Activated CD8-positive, alpha-beta memory T cell treated with anti-CD3 and anti-CD28 coated beads, Interleukin-2, amount 50 U/mL, for 4 hours (primary cell): ENCODE data around the gene CDH13.

Source experiments
- DNase-seq: peaks from one replicate; pipeline ENCODE4 v3.0.0-alpha.2; 2020

The CDH13 gene

GRCh38 chr16:82629441-82630027 is 2.8 kb downstream of the CDH13 start:
- no peak for DNase-seq

- DNase-seq: no peak
Measured at GRCh38 chr16:82630219-82630618, 3.5 kb downstream of the CDH13 start.

DNA sequence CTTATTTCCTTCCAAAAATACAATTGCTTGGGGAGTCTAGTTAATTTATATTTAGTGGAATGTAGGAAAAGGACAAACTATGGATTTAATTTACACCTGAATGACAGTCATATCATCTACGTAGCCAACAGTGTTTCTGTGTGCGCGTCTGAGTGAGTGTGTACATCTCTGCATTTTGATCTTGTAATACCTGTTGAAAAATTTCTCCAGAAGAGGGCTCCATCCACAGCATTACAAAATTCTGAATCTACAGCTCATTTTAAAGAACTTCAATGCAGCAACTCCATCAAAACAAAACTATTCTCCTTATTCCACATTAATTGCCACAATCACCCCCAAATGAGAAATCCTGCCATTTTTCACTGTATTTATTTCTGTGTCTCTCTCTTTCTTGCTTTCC is 3.9 kb downstream of the CDH13 start:
- DNase-seq: no peak

DNA sequence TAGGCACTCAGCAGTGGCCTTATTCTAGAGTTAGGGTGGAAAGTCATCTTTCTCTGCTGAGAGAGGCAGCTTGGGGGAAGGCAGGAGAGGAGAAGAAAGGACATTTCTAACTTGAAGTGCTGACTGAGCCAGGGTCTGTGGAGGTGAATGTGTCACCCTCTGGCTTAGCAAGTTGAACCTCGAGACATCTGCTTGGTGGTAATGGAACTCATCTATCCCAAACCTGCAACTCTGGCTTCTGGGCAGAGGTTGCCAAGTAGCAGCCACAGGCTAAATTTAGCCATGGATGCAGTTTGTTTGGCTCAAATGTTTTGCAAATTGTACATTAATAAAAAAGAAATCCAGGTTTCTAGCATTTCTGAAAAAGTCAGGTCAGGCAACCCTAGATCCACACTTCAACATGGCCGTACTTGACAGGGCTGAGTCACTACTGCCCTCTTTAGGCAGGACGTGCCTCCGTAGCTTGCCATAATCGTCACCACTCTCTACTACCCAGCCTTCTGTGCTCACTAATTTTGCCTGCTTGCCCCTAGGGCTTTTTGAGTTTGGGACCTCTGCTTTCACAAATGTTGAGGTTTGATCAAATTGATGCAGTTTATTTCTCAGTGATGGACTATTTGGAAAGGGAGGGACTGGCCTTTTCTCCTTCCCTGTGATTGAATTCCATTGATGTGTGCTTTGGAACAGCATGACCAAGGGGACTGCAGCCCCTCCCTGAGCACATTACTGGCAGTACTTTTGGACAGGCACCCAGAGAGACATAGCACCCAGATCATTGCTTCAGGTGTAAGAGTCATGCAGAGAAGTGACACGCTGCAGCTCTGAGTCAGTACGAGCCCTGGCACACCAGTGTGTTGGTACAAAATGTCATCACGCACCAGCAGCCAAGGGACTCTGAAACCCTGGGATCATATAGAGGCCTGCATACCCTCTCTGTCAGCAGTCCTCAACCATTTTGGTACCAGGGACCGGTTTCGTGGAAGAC is 5.2 kb downstream of the CDH13 start:
- DNase-seq: no peak

GRCh38 chr16:82633964-82634600 is 7.3 kb downstream of the CDH13 start:
- DNase-seq: no peak

GRCh38 chr16:82634955-82635610 is 8.3 kb downstream of the CDH13 start:
- DNase-seq: no peak

DNA sequence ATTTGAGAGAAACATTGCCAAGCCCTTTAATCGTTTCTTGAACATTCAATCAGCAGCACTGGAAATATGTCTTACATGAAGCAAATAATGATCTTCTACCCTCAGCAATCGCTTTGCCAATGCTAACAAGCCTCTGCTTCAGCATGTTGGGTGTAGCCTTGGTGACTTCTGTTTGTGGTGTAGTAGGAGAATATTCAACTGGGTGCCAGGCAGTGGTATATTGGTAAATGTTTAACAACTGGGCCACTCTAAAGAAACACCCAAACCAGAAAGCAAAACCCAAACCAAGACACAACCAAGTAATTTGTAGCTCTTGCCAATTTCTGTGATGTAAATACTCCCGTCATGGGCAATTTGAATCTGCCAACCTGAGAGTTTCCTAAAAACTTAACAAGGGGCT is 9.7 kb downstream of the CDH13 start:
- DNase-seq: no peak

DNA sequence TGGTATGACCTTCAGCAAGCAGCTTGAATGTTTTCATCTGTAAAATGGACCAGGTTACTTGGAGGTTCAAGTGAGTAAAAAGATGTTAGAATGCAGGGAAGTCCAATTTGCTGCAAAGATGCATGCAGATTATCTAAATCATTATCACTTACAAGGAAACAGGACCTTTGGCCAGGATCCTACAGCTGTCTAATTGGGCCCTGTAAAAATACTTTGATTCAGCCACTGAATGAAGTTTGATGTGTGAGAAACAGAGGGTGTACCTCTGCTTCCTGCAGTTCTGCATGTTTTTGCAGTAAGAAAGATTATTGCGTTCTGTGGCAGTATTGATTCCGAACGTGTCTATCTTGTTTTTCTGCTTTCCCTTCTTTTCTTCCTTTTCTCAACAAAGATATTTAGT is 10.2 kb downstream of the CDH13 start:
- no peak for DNase-seq

DNA sequence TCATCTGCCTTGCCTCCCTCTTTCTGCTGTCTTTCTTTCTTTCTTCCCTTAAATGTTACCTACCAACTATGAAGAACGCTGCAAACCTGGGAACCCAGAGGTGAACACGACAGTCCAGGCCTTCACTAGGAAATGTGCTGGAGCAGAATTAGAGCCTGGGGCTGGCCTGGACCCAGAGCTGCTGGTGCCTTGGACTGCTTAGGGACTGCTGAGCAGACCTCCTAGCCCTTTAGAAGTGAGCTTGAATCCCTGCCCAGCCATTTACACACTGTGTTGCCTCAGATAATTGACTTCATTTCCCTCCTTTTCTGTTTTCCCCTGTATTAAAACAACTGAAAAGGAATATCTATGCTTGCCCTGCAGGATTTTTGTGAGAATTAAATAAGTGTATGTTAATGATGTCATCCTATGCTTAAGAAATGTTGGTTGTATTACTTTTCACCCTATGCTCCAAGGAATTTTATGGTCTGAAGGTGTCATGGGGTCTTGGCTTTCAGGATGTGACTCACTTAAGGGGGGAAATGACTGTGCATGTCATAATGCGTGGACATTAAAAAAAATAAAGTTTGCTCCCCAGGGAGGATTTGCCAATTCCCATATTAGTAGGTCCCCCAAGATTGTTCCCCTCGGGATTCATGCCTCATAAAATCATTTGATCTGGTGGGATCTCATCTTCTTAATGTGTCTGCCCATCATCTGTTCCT is 11.5 kb downstream of the CDH13 start:
- no peak for DNase-seq

- DNase-seq: no peak
Measured at GRCh38 chr16:82639263-82639662, 12.5 kb downstream of the CDH13 start.

GRCh38 chr16:82639666-82640336 is 13.0 kb downstream of the CDH13 start:
- DNase-seq: peak; percentile 45

- DNase-seq: no peak
Measured at GRCh38 chr16:82641336-82641984, 14.7 kb downstream of the CDH13 start.

GRCh38 chr16:82643136-82643535 is 16.4 kb downstream of the CDH13 start:
- no peak for DNase-seq

DNA sequence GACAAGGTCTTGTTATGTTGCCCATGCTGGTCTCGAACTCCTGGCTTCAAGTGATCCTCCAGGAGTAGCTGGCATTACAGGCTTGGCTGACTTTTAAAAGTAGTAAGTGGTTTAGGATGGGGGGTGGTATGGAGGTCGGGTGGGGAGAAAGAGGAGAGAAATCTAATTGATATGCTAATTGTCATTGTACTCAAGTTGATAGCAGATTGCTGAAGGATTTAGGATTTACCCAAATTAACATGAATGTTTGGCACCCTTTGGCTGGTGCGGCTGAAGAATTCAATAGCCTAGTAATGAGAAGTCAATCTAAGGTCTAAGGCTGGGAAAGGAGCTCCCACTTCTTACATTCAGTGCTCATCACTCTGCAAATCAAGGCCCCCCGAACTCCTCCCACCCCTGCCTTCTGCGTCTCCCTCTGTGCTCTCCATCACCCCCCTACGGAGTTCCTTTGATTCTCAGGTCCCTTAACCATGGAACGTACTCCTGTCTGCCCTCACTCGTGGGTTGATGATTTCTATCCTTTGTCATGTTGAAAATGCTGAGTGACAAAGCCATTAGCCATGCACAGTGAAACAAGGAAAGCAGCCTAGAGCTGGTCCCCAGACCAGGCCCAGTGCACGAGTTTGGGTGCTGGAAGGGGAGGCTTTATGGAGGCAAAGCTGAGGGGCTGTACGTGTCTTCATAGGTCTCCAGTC is 17.3 kb downstream of the CDH13 start:
- no peak for DNase-seq

DNA sequence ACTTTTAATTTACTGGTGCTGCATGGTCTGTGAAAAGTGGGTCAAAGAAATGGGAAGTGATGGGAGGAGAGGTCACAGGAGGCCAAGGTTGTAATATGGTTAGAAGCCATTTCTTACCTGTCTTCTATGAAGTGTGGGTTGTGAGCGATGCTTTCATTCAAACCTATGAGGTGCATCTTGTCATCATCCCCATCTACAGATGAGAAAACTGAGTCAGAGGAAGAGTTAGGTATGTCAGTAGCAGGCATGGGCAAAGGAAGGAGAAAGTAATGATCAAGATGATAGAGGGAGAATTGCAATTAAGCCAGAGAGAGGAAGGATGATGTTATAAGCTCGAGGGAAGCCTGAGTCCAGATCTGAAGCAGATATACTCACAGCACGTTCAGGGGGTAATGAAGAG is 19.7 kb downstream of the CDH13 start:
- no peak for DNase-seq

GRCh38 chr16:82649766-82650165 is 23.0 kb downstream of the CDH13 start:
- no peak for DNase-seq

DNA sequence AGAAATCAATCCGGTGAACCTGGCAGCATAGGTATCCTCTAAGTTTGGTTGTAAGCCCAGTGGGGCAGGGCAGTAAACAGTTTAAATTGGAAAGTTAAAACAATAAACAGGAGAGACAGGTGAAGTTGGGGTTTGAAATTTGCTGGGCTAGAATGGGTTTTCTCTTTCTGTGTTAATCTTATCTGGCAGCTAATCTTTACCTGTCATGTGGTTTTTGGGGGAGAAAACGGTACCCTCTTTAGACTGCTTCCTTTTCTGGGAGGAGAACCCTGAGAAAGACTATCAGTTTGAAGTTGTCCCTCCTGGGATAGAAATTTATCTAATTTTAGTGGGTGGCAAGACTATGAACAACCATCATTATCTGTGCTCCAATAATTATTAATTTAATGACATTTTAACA is 24.0 kb downstream of the CDH13 start:
- no peak for DNase-seq

GRCh38 chr16:82651921-82652601 is 25.3 kb downstream of the CDH13 start:
- DNase-seq: no peak

- DNase-seq: no peak
Measured at GRCh38 chr16:82652826-82653225, 26.1 kb downstream of the CDH13 start.
